PC-9 (cell line): Measurements from ENCODE around the gene C2CD3. TPM values are rescaled to one million over a fixed set of nuclear protein-coding genes. Genes with fewer than 3 reads are reported as not detected.

Experiments used
- BruUV-seq: library from RNA; stranded (reverse); fragments of 400-500 nt; replicated peaks from 2 replicates; lab custom pipeline; 2021; lab: Mats Ljungman, UMichigan
- CTCF ChIA-PET: fragments of 300-600 bp; sonication (Branson Sonifier 250); formaldehyde crosslinking; loops from one replicate; lab custom pipeline; 2022; ENCODE audit warnings: antibody characterized with exemption; lab: Charles Lee
- POLR2A ChIA-PET: fragments of 300-600 bp; sonication (Branson Sonifier 250); formaldehyde crosslinking; loops from one replicate; lab custom pipeline; 2022; ENCODE audit warnings: antibody characterized with exemption; ENCODE audit not compliant: unreplicated experiment; lab: Charles Lee
- DNase-seq, 2 experiments: peaks; one replicate each; pipeline versions ENCODE4 v3.0.0 to v3.0.0-alpha.2; 2015 to 2022; ENCODE audit warnings: mixed read lengths in 1 of 2
- H2AFZ ChIP-seq: fragments of 200-600 bp; sonication (generic); 2 replicates; pipeline ENCODE4 v1.8.1; 2017; ENCODE audit warnings: antibody characterized with exemption
- H3F3A ChIP-seq: fragments of 200-600 bp; sonication (generic); 2 replicates; pipeline ENCODE4 v1.8.1; 2017; ENCODE audit warnings: antibody characterized with exemption, mild to moderate bottlenecking, low read depth; ENCODE audit not compliant: insufficient read depth
- H3K27ac ChIP-seq: fragments of 200-600 bp; sonication (generic); 2 replicates; pipeline ENCODE4 v1.6.1; 2016; ENCODE audit warnings: mixed run types
- H3K27me3 ChIP-seq: fragments of 200-600 bp; sonication (generic); 2 replicates; pipeline ENCODE4 v1.6.1; 2016; ENCODE audit warnings: low read depth, mixed run types; ENCODE audit not compliant: insufficient read depth
- H3K36me3 ChIP-seq: fragments of 200-600 bp; sonication (generic); 2 replicates; pipeline ENCODE4 v1.6.1; 2016; ENCODE audit warnings: low read depth, mixed run types
- H3K4me1 ChIP-seq: fragments of 200-600 bp; sonication (generic); replicated peaks from 2 replicates; pipeline ENCODE4 v1.6.1; 2016; ENCODE audit warnings: mixed run types; ENCODE audit not compliant: insufficient read depth
- H3K4me2 ChIP-seq: fragments of 200-600 bp; sonication (generic); 2 replicates; pipeline ENCODE4 v1.6.1; 2017; ENCODE audit warnings: mixed run types
- H3K4me3 ChIP-seq: fragments of 200-600 bp; sonication (generic); 2 replicates; pipeline ENCODE4 v1.6.1; 2016; ENCODE audit warnings: mixed run types
- H3K79me2 ChIP-seq: fragments of 200-600 bp; sonication (generic); 2 replicates; pipeline ENCODE4 v1.6.1; 2017; ENCODE audit warnings: low read depth, mixed run types
- H3K9me2 ChIP-seq: fragments of 200-600 bp; sonication (generic); 2 replicates; pipeline ENCODE4 v1.8.1; 2017; ENCODE audit warnings: mild to moderate bottlenecking; ENCODE audit not compliant: insufficient read depth
- H3K9me3 ChIP-seq: fragments of 200-600 bp; sonication (generic); 2 replicates; pipeline ENCODE4 v1.8.1; 2016; ENCODE audit warnings: low read depth; ENCODE audit not compliant: insufficient read depth
- H4K20me1 ChIP-seq: fragments of 200-600 bp; sonication (generic); 2 replicates; pipeline ENCODE4 v1.8.1; 2017; ENCODE audit not compliant: insufficient read depth
- EZH2 ChIP-seq: fragments of 200-600 bp; sonication (generic); IDR thresholded peaks from 2 replicates; pipeline ENCODE4 v1.8.0; 2017; ENCODE audit warnings: antibody characterized with exemption, low read depth
- intact Hi-C: fragments of 100-400 bp; cut with micrococcal nuclease; formaldehyde crosslinking; loops from one replicate; pipeline ENCODE4 v1.10.0; 2022; ENCODE audit not compliant: unreplicated experiment
- total RNA-seq: library from RNA; stranded (reverse); gene quantifications from 2 replicates; pipeline ENCODE4 v1.2.3, GENCODE V29; 2021
- TF ChIP-seq, protein P1 (sequence below): fragments of 200-600 bp; sonication (generic); conservative IDR thresholded peaks from 2 replicates; pipeline ENCODE4 v1.6.1; 2017; ENCODE audit warnings: mixed run types, antibody characterized with exemption, mild to moderate bottlenecking, moderate library complexity

Gene C2CD3
- total RNA-seq, 1 experiment from 2014 or later: 50.0 TPM

DNA sequence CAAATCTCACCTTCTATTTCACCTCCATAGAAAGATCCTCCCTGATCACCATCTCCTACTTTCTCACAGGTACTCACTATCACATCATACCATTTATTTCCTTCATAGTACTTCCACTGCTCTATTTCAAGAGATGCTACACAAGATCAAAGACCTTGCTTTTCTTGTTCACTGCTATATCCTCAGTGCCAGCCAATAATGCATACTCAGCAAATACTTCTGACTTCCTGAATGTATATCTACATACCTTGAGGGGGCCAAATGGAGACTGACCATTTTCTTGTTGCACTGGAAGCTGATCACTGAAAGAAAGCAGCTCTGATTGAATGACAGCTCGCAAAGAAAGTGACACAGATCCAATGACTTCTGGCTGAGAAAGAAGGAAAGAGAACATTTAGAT lies 64.7 kb downstream of the C2CD3 start:
- peaks cover 30% of the 10 kb centered on the region for H3K36me3 ChIP-seq
- no peaks in the 10 kb centered on the region for H3K9me2 ChIP-seq
- no peak overlapping the region for H3K27ac ChIP-seq
- no peaks in the 10 kb centered on the region for H3K9me3 ChIP-seq
- TF ChIP-seq, protein P1, sequence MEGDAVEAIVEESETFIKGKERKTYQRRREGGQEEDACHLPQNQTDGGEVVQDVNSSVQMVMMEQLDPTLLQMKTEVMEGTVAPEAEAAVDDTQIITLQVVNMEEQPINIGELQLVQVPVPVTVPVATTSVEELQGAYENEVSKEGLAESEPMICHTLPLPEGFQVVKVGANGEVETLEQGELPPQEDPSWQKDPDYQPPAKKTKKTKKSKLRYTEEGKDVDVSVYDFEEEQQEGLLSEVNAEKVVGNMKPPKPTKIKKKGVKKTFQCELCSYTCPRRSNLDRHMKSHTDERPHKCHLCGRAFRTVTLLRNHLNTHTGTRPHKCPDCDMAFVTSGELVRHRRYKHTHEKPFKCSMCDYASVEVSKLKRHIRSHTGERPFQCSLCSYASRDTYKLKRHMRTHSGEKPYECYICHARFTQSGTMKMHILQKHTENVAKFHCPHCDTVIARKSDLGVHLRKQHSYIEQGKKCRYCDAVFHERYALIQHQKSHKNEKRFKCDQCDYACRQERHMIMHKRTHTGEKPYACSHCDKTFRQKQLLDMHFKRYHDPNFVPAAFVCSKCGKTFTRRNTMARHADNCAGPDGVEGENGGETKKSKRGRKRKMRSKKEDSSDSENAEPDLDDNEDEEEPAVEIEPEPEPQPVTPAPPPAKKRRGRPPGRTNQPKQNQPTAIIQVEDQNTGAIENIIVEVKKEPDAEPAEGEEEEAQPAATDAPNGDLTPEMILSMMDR: no peak
- TF ChIP-seq EZH2: no peak
- H3K27me3 ChIP-seq: no peaks in the 10 kb centered on the region
- no peaks in the 10 kb centered on the region for H4K20me1 ChIP-seq
- BruUV-seq: no TSS peak
- H3K79me2 ChIP-seq: no peaks in the 10 kb centered on the region
- no peak for DNase-seq
- intact Hi-C loops: no loop called here
- H3F3A ChIP-seq: no peaks in the 10 kb centered on the region
- POLR2A ChIA-PET: no interaction called here
- H2AFZ ChIP-seq: no peak overlapping the region
- no peak overlapping the region for H3K4me3 ChIP-seq
- CTCF ChIA-PET: no interaction called here
- no peaks in the 10 kb centered on the region for H3K4me1 ChIP-seq
- no peak overlapping the region for H3K4me2 ChIP-seq

DNA sequence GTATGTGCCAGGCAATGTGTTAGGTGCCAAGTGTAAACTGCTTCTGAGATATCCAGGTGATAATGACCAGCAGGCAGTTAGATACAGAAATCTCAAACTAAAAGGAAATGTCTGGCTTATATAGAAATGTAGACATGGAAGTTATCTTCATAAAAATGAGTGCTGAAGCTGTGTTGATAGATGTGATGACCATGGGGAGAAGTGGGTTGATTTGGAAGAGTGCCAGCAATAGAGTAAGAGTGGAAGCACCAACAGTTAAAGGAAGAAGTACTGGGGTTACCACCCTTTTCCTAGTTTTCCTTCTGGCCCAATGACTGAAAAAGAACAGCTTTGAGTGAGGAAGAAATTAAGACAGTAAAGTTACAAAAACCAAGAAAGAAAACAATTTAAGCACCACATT lies 68.5 kb downstream of the C2CD3 start:
- TF ChIP-seq, protein P1: no peak
- TF ChIP-seq EZH2: no peak
- intact Hi-C loops: no loop called here

DNA sequence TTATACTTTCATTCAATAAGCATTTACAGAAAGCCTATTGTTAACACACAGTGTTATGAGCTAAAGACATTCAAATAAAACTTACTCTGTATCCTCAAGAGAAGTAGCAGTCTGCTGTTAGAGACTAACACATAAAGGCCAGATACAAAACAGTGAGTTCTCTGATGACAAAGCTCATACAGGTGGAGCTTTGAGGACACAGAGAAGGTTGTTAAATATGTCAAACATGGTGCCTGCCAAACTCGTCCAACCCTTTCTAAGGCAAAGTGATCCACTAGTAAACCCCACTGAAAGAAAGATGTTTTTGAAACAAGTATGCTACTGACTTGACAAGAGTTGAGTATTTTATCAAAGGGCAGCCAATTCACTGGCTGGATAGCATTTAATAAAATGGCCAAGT lies 70.1 kb downstream of the C2CD3 start:
- H3K36me3 ChIP-seq: peaks cover 29% of the 10 kb centered on the region
- H3K4me2 ChIP-seq: no peak overlapping the region
- no peaks in the 10 kb centered on the region for H3F3A ChIP-seq
- H4K20me1 ChIP-seq: no peaks in the 10 kb centered on the region
- ChIA-PET CTCF (no interaction called here), POLR2A (no interaction called here)
- no peaks in the 10 kb centered on the region for H3K4me1 ChIP-seq
- no peaks in the 10 kb centered on the region for H3K9me2 ChIP-seq
- no peak overlapping the region for H3K4me3 ChIP-seq
- H3K27me3 ChIP-seq: no peaks in the 10 kb centered on the region
- DNase-seq: no peak
- no peaks in the 10 kb centered on the region for H3K79me2 ChIP-seq
- TF ChIP-seq EZH2: no peak
- TF ChIP-seq, protein P1: no peak
- intact Hi-C loops: no loop called here
- no peak overlapping the region for H2AFZ ChIP-seq
- H3K9me3 ChIP-seq: no peaks in the 10 kb centered on the region
- no peak overlapping the region for H3K27ac ChIP-seq
- no TSS peak for BruUV-seq

More for the DNA sequence above, 68.5 kb downstream of the C2CD3 start:
- Histone ChIP-seq H3K4me3 (no peak overlapping the region), H4K20me1 (no peaks in the 10 kb centered on the region), H3K27ac (no peak overlapping the region), H3K4me2 (no peak overlapping the region), H3K9me2 (no peaks in the 10 kb centered on the region), H3K36me3 (peaks cover 30% of the 10 kb centered on the region), H3K9me3 (no peaks in the 10 kb centered on the region), H3F3A (no peaks in the 10 kb centered on the region), H2AFZ (no peak overlapping the region), H3K4me1 (no peaks in the 10 kb centered on the region), H3K27me3 (no peaks in the 10 kb centered on the region), H3K79me2 (no peaks in the 10 kb centered on the region)
- BruUV-seq: no TSS peak
- ChIA-PET CTCF (interaction anchor here (0.6 kb wide), 1 partner anchor 47 kb away, joined by 3 read pairs; no protein-coding TSS in a partner anchor), POLR2A (interaction anchor here (0.5 kb wide), 1 partner anchor 54 kb away, joined by 3 read pairs; no protein-coding TSS in a partner anchor)
- DNase-seq: no peak
